ENCODE results near the gene ERI2.
A peak's percentile ranks its signal among the peaks of the same experiment; 100 is the strongest.

The ERI2 gene

DNA sequence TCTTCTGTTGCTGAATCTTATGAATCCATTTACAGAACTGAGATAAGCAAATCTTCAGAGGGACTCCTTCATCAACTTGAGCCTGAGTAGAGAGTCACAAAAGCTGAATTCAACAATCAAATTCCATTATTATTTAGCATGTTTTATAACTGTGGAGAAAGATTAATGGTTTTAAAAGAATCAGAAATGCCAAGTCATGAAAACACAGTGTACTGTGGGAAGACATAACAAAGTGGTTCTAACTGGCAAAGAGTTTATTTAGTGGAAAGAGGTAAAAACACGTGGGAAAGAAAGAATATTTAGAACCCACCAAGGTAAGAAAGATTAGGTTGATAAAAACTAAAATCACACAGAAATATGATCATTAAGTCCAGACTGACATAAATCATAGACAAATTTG lies 5.0 kb downstream of the ERI2 start:
- TF ChIP-seq, protein P1, sequence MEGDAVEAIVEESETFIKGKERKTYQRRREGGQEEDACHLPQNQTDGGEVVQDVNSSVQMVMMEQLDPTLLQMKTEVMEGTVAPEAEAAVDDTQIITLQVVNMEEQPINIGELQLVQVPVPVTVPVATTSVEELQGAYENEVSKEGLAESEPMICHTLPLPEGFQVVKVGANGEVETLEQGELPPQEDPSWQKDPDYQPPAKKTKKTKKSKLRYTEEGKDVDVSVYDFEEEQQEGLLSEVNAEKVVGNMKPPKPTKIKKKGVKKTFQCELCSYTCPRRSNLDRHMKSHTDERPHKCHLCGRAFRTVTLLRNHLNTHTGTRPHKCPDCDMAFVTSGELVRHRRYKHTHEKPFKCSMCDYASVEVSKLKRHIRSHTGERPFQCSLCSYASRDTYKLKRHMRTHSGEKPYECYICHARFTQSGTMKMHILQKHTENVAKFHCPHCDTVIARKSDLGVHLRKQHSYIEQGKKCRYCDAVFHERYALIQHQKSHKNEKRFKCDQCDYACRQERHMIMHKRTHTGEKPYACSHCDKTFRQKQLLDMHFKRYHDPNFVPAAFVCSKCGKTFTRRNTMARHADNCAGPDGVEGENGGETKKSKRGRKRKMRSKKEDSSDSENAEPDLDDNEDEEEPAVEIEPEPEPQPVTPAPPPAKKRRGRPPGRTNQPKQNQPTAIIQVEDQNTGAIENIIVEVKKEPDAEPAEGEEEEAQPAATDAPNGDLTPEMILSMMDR (IDR thresholded peaks at IDR 0.05; ENCODE audit: unreplicated experiment in 3 of 3) = no peak
- Mint-ChIP-seq H3K9me3 (no peaks in the 10 kb centered on the region), H3K27ac (no peak overlapping the region), H3K4me3 (no peak overlapping the region), H3K27me3 (ENCODE audit: low read depth) (no peaks in the 10 kb centered on the region), H3K4me1 (peaks cover 6% of the 10 kb centered on the region), H3K36me3 (ENCODE audit: low read depth) (peaks cover 13% of the 10 kb centered on the region)

DNA sequence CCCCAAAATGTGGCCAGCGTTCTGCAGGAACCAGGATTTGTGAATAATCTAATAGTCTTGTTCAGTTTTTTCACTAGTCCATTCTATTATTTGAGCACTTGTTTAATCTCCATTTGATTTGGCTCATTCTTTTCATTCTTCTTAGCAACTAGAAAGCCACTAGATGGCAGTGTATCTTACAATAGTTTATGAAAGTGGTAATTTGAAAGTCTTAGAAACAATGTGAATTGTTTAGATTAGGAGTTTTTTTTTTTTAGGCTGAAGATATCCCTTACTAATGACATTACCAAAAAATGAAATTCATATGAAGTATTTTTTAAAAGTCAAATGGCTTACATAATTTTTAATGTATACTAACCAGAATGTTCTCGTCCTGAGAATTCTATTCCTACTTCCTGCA lies 6.7 kb downstream of the ERI2 start:
- Mint-ChIP-seq H3K4me1 (no peaks in the 10 kb centered on the region), H3K27me3 (ENCODE audit: low read depth) (no peaks in the 10 kb centered on the region), H3K27ac (no peak overlapping the region), H3K36me3 (ENCODE audit: low read depth) (peaks cover 16% of the 10 kb centered on the region), H3K9me3 (no peaks in the 10 kb centered on the region), H3K4me3 (no peak overlapping the region)
- TF ChIP-seq, protein P1 (IDR thresholded peaks at IDR 0.05; ENCODE audit: unreplicated experiment in 3 of 3) = peak; percentile 31 to 63 (median 34)

DNA sequence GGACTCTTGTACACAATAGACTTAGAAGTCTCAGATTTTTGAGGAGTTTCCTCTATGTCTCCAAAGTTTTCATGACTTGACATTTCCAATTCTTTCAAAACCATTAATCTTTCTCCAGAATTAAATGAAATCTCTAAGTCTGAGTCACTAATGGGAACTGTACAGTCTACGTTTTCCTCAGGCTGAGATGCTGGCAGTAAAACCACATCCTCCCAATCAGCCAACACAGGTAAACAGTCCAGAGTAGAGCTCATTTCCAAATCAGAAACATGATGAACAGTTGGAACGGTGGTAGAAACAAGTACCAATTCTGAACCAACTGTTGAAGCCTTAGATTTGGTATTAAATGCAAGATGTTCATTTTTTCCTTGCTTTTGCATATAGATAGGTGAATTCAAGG lies 7.9 kb downstream of the ERI2 start:
- Mint-ChIP-seq H3K27me3 (ENCODE audit: low read depth) (no peaks in the 10 kb centered on the region), H3K9me3 (no peaks in the 10 kb centered on the region), H3K27ac (no peak overlapping the region), H3K4me3 (no peak overlapping the region), H3K36me3 (ENCODE audit: low read depth) (peaks cover 16% of the 10 kb centered on the region), H3K4me1 (no peaks in the 10 kb centered on the region)
- TF ChIP-seq, protein P1 (IDR thresholded peaks at IDR 0.05; ENCODE audit: unreplicated experiment in 3 of 3) = no peak

DNA sequence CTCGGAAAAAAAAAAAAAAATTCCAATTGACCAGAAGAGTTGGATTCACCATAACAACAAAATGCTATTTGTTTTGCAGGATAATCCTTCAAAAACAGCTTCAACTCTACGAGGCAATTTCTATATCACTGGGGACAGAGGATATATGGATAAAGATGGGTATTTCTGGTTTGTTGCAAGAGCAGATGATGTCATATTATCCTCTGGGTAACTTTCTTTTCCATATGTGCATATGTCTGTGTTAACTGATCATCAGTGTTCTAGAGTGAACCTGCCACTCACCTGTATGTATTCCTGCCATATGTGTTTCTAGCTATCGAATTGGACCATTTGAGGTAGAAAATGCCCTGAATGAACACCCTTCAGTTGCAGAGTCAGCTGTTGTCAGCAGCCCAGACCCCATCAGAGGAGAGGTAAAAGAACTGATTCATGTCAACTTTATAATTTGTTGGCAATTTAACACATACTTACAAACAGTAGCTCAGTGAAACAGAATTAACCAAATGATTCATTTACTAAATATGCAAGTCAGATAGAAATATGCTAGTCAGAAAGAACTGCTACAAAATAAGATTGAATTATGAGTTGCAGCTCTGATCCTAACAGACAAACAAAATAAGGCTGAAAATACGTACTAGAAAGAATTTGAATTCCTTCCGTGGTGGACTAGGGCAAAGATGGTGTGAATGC lies 14.2 kb downstream of the ERI2 start:
- H3K27ac Mint-ChIP-seq = no peak overlapping the region

DNA sequence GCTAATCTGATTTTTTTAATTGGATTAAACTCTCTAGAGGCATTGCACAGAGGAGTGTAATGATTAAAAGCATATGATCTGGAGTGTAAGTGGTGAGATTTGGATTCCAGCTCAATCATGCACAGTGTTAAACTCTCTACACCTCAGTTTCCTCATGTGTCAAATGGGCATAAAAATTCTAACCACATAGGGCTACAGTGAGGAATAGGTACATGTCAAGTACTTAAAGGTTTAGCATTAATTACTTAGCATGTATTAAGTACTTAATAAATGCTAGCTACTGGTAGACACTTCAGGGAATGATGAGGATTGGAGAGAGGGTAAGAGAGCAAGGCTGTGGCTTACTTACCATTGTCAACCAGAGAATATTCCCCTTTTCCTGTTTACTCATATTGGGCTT lies 17.1 kb downstream of the ERI2 start:
- Mint-ChIP-seq H3K4me1 (no peaks in the 10 kb centered on the region), H3K27me3 (ENCODE audit: low read depth) (no peaks in the 10 kb centered on the region), H3K36me3 (ENCODE audit: low read depth) (no peaks in the 10 kb centered on the region), H3K27ac (no peak overlapping the region), H3K4me3 (no peak overlapping the region), H3K9me3 (no peaks in the 10 kb centered on the region)
- TF ChIP-seq, protein P1 (IDR thresholded peaks at IDR 0.05; ENCODE audit: unreplicated experiment in 3 of 3) = no peak

More for the DNA sequence above, 14.2 kb downstream of the ERI2 start:
- Mint-ChIP-seq H3K4me3 (no peak overlapping the region), H3K9me3 (no peaks in the 10 kb centered on the region), H3K4me1 (no peaks in the 10 kb centered on the region), H3K36me3 (ENCODE audit: low read depth) (peaks cover 7% of the 10 kb centered on the region), H3K27me3 (ENCODE audit: low read depth) (no peaks in the 10 kb centered on the region)
- TF ChIP-seq, protein P1 (IDR thresholded peaks at IDR 0.05; ENCODE audit: unreplicated experiment in 3 of 3) = no peak

DNA sequence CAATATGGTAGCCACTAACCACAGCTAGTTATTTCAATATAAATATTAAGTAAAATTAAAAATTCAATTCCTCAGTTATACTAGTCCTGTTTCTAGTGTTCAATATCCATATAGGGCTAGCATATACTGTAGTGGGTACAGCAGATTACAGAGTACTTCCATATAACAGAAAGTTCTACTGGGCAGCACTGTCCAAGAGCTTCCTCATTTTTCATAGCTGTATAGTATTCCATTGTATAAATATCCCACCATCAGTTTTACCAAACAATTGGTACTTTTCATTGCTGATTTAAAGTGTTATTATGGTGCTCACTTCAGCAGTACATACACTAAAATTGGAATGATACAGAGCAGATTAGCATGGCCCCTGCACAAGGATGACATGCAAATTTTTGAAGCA lies 22.1 kb downstream of the ERI2 start:
- H3K4me3 Mint-ChIP-seq = no peak overlapping the region
- no peaks in the 10 kb centered on the region for H3K4me1 Mint-ChIP-seq
- no peaks in the 10 kb centered on the region for H3K9me3 Mint-ChIP-seq
- no peak overlapping the region for H3K27ac Mint-ChIP-seq
- H3K36me3 Mint-ChIP-seq (ENCODE audit: low read depth) = peaks cover 4% of the 10 kb centered on the region
- H3K27me3 Mint-ChIP-seq (ENCODE audit: low read depth) = no peaks in the 10 kb centered on the region
- TF ChIP-seq, protein P1 (IDR thresholded peaks at IDR 0.05; ENCODE audit: unreplicated experiment in 3 of 3) = no peak

Measured in nephron (organoid).